Measurements from ENCODE around the gene RRAGC. TPM values are rescaled to one million over a fixed set of nuclear protein-coding genes. Genes with fewer than 3 reads are reported as not detected.

RRAGC gene
- total and polyA plus RNA-seq, 3 donors from 2014 or later: 25.2 to 40.3 (median 29.5) TPM

DNA sequence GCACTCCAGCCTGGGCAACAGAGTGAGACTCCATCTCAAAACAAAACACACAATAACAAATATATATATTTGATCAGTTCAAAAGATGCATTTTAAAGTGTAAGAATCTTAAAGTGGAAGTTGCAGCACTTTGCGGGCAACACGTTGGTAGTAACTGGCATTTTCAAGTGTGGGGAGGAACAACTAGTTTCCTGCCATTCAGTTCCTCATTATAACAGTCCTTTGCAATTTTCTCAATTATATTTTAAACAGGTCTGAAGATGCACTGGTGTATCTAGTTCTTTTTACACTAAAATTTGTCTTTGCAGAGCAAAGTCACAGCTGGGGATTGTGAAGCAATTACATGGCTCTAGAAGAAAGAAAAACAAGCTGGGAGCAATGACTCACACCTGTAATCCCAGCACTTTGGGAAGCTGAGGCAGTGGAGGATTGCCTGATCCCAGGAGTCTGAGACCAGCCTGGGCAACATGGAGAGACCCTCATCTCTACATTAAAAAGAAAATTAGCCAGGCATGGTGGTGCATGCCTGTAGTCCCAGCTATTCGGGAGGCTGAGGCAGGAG, 25.3 kb downstream of the RRAGC start:
- no peaks in the 10 kb centered on the region for H3K4me1 ChIP-seq
- no peak overlapping the region for H3K27ac ChIP-seq
- no peaks in the 10 kb centered on the region for H3K27me3 ChIP-seq
- no peak overlapping the region for H3K4me3 ChIP-seq
- DNase-seq: no peak
- H3K36me3 ChIP-seq (ENCODE audit: low read depth, missing control alignments): no peaks in the 10 kb centered on the region
- intact Hi-C loops (cut with DNase I; ENCODE audit: low total_unique reads): no loop called here
- H3K9me3 ChIP-seq: no peaks in the 10 kb centered on the region
- WGBS, 2 donors: 80 to 89% methylated on average over 3 of the region's 3 CpGs
- no peak for TF ChIP-seq POLR2A (IDR thresholded peaks at IDR 0.05)
- TF ChIP-seq, protein P1, sequence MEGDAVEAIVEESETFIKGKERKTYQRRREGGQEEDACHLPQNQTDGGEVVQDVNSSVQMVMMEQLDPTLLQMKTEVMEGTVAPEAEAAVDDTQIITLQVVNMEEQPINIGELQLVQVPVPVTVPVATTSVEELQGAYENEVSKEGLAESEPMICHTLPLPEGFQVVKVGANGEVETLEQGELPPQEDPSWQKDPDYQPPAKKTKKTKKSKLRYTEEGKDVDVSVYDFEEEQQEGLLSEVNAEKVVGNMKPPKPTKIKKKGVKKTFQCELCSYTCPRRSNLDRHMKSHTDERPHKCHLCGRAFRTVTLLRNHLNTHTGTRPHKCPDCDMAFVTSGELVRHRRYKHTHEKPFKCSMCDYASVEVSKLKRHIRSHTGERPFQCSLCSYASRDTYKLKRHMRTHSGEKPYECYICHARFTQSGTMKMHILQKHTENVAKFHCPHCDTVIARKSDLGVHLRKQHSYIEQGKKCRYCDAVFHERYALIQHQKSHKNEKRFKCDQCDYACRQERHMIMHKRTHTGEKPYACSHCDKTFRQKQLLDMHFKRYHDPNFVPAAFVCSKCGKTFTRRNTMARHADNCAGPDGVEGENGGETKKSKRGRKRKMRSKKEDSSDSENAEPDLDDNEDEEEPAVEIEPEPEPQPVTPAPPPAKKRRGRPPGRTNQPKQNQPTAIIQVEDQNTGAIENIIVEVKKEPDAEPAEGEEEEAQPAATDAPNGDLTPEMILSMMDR (IDR thresholded peaks at IDR 0.05): no peak

DNA sequence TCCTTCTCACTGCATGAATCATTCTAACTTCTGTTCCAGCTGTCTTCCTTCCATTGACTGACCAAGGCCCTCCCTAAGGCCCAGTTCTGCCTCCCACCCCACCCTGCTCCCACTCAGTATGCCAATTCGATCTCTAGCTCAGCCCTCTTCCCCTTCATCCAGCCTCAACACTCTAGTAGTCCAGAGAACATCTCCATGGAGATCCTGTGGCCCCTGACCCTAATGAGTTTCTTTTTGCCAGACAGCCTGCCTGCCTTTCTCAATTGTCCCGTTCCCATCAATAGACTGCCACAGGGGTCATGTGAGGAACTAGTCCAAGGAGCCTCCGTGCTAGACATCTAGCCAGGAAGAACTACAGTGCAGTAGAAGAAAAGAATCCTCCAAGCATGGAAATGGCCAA, 26.4 kb downstream of the RRAGC start:
- WGBS, 2 donors: 48 to 53% methylated on average over 3 of the region's 3 CpGs
- no peak overlapping the region for H3K4me3 ChIP-seq
- no peaks in the 10 kb centered on the region for H3K27me3 ChIP-seq
- TF ChIP-seq, protein P1 (IDR thresholded peaks at IDR 0.05): no peak
- no peak for TF ChIP-seq POLR2A (IDR thresholded peaks at IDR 0.05)
- no peak overlapping the region for H3K27ac ChIP-seq
- DNase-seq: peak; percentile 45
- H3K36me3 ChIP-seq (ENCODE audit: low read depth, missing control alignments): no peaks in the 10 kb centered on the region
- H3K4me1 ChIP-seq: no peaks in the 10 kb centered on the region
- intact Hi-C loops (cut with DNase I; ENCODE audit: low total_unique reads): no loop called here
- no peaks in the 10 kb centered on the region for H3K9me3 ChIP-seq

DNA sequence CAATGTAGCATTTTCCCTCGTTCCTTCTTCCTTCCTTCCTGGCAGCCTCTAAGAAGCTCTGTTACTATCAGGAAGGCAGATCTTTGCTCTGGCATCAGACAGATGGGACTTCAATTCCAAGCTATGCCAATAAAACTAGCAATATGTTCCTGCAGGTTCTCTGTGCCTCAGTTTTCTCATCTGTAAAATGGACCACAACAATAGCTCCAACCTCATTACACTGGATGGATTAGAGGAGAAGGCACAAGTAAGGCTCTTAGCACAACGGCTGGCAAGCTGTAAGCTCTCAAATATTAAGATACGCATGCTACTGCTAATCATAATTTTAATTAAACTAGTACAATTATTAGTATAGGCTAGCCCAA, 27.2 kb downstream of the RRAGC start:
- no peak overlapping the region for H3K27ac ChIP-seq
- no peaks in the 10 kb centered on the region for H3K36me3 ChIP-seq (ENCODE audit: low read depth, missing control alignments)
- H3K4me3 ChIP-seq: no peak overlapping the region
- DNase-seq: no peak
- intact Hi-C loops (cut with DNase I; ENCODE audit: low total_unique reads): no loop called here
- H3K9me3 ChIP-seq: no peaks in the 10 kb centered on the region
- no peaks in the 10 kb centered on the region for H3K4me1 ChIP-seq
- no peaks in the 10 kb centered on the region for H3K27me3 ChIP-seq
- WGBS, 2 donors: 87 to 95% methylated on average over 3 of the region's 3 CpGs
- TF ChIP-seq, protein P1 (IDR thresholded peaks at IDR 0.05): no peak
- no peak for TF ChIP-seq POLR2A (IDR thresholded peaks at IDR 0.05)

DNA sequence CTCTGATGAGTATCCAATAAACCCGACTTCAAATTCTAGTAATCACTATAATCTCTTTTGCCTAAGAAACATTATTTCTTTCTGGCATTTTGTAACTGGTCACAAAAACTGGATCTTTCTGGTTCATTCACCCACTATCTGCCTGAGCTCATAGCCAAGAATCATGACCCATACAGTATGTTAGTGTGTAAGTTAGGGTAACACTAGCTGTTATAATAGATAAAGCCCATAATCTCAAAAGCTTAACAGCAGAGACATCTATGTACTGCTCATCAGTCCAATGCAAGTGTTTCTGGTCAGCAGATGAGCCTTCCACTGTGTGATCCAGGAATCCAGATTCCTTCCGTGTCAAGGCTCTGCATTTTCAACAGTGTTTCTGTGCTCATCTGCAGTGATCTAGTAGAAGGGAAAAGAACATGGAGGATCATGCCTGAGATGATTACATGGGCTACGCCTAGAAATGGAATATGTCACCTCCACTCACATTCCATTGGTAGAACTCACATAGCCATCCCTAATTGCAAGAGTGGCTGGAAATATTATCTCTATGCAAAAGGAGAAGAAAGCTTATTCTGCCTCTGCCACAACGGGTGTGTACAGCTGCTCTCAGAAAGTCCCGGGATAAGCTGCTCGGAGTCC, 27.7 kb downstream of the RRAGC start:
- intact Hi-C loops (cut with DNase I; ENCODE audit: low total_unique reads): no loop called here
- WGBS, 2 donors: 75 to 92% methylated on average over 6 of the region's 6 CpGs
- Histone ChIP-seq H3K4me3 (no peak overlapping the region), H3K4me1 (no peaks in the 10 kb centered on the region), H3K27ac (no peak overlapping the region), H3K36me3 (ENCODE audit: low read depth, missing control alignments) (no peaks in the 10 kb centered on the region), H3K9me3 (no peaks in the 10 kb centered on the region), H3K27me3 (no peaks in the 10 kb centered on the region)
- DNase-seq: no peak
- TF ChIP-seq, protein P1 (IDR thresholded peaks at IDR 0.05): no peak
- TF ChIP-seq POLR2A (IDR thresholded peaks at IDR 0.05): no peak

DNA sequence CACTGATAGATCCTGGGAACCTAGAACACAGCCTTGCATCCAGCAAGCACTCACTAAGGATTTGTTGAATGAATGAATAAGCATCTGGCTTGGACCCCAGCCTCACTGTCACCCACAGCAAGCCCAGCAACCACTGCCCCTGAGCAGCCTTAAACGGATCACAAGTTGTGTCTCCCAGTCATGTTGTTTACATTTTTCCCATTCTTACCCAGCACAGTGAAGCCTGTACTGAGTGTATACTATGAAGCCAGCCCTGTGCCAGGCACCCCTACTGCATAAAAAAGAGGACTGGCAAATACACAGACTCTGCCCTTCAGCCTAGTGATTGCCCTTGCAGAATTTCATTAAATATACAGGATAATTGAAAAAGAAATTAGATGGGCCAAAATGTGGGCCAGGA, 30.2 kb downstream of the RRAGC start:
- no peak overlapping the region for H3K4me3 ChIP-seq
- H3K4me1 ChIP-seq: no peaks in the 10 kb centered on the region
- no peak for DNase-seq
- TF ChIP-seq, protein P1 (IDR thresholded peaks at IDR 0.05): no peak
- TF ChIP-seq POLR2A (IDR thresholded peaks at IDR 0.05): no peak
- intact Hi-C loops (cut with DNase I; ENCODE audit: low total_unique reads): no loop called here
- H3K9me3 ChIP-seq: no peaks in the 10 kb centered on the region
- no peak overlapping the region for H3K27ac ChIP-seq
- no peaks in the 10 kb centered on the region for H3K27me3 ChIP-seq
- no peaks in the 10 kb centered on the region for H3K36me3 ChIP-seq (ENCODE audit: low read depth, missing control alignments)
- WGBS, 2 donors: 52 to 64% methylated on average over 1 of the region's 1 CpG

Data from testis (tissue), 3 donors.